Measurements from ENCODE around the gene CYB5R2.
A peak's percentile ranks its signal among the peaks of the same experiment; 100 is the strongest.
"Not testable (repeated sequence)": the region's sequence is repeated elsewhere in the genome, so short reads cannot be mapped to it uniquely, and the experiment has no call there.

CYB5R2 gene

GRCh38 chr11:7668464-7668863, 4.8 kb downstream of the CYB5R2 start:
- DNase-seq: no peak

DNA sequence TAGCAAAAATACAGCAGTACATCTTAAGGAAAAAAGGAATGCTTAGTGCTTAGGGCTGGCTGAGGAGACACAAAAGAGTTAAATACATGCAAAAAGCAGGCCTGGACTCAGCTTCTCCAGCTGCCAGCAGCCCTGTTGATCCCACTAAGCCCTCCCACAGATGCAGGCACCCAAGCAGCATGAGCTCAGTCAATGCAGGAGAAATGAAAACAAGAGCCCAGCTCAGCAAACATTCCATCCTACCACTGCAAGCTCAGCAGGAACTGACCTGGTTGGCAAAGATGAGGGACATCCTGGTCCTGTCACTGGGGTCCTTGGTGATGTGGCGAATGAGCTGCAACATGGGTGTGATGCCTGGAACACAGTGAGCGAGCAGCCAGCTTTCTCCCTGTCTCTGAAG, 5.8 kb downstream of the CYB5R2 start:
- no peak for DNase-seq

DNA sequence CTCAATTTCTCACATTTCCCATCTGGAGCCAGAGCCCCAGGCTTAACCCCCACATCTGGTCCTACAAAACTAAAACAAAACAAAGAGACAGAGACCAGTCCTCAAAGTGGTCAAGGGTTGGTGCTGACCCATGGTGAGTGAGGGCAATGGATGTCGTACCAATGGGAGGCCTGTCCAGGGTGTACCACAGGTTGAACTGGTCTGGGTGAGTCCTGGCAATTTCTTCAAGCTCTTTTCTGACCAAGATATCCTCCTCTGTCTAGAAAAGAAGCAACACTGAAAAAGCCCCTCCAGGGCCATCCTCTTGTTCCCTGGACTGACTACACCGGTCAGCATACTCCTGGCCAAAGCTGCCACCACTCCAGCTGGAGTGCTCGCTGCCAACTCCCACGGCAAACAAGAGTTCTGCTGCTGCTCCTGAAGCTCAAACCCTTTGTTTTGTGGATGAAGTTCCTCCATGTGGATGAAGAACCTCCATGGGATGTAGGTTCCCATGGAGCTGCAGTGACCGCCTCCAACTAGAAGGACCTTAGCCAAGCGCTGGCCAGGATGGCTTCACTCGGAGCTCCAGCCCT, 6.9 kb downstream of the CYB5R2 start:
- DNase-seq: no peak

- DNase-seq: peak; percentile 68
Observed at GRCh38 chr11:7665473-7666291, 7.6 kb downstream of the CYB5R2 start.

DNA sequence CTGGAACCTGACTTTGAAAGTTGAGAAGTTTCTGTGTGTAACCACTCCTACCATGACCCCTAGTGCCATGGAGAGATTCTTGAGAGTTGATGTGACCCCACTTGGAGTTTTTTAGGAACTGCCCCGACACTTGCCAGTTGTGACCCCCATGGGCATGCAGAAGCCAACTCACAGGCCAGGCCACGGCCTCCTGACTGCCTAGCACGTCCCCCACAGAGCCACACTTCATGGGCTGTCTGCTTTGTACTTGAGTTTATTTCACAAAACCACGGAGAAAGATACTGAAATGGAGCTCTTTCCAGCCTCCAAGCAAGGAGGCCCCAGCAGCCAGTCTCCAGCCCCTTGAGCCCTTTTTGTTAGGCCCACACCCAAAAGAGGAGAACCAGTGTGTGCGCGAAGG, 8.4 kb downstream of the CYB5R2 start:
- DNase-seq: no peak

DNA sequence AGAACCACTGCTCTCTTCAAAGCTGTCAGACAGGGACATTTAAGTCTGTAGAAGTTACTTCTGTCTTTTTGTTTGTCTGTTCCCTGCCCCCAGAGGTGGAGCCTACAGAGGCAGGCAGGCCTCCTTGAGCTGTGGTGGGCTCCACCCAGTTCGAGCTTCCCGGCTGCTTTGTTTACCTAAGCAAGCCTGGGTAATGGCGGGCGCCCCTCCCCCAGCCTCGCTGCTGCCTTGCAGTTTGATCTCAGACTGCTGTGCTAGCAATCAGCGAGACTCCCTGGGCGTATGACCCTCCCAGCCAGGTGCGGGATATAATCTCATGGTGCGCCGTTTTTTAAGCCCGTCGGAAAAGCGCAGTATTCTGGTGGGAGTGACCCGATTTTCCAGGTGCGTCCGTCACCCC, 9.8 kb downstream of the CYB5R2 start:
- DNase-seq: not testable (repeated sequence)

- no peak for DNase-seq
Observed at GRCh38 chr11:7657306-7658025, 15.8 kb downstream of the CYB5R2 start.

DNA sequence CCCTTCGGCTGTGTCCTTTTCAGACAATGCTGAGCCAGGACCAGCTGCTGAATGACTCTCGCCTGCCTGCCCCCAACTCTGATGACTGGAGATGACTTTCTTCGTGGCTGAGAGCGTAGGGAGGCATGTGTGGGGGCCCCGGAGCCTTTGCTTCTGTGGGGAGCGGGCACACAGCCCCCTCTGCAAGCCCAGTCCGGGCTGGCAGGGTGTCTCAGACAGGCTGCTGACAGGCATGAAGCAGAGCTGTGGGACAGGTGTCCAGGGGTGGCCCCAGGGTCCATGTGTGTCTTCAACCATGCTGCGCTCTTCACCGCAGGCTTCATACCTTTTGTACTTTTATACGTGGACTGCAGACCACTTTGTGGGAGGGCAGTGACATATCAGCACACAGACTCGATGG, 16.6 kb downstream of the CYB5R2 start:
- no peak for DNase-seq

GRCh38 chr11:7655253-7656217, 17.8 kb downstream of the CYB5R2 start:
- no peak for DNase-seq

- no peak for DNase-seq
Observed at GRCh38 chr11:7654195-7654705, 19.1 kb downstream of the CYB5R2 start.

- no peak for DNase-seq
Observed at GRCh38 chr11:7651700-7652099, 21.6 kb downstream of the CYB5R2 start.

GRCh38 chr11:7651140-7651551, 22.2 kb downstream of the CYB5R2 start:
- DNase-seq: no peak

DNA sequence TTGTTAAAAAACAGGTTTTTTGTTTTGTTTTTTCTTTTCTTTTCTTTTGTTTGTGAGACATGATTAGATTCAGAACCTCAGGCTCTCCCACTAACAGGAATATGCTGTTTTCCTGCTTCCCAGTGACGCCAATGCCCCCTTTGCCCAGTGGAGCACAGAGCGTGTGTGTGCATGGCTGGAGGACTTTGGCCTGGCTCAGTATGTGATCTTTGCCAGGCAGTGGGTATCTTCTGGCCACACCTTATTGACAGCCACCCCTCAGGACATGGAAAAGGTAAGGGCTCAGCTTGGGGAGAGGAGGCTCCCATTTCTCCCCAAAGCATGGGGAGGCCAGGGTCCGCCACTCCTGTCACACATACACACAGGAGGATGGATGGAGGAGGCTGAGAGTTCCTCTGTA, 25.0 kb downstream of the CYB5R2 start:
- DNase-seq: no peak

- DNase-seq: no peak
Observed at GRCh38 chr11:7646866-7647265, 26.4 kb downstream of the CYB5R2 start.

DNA sequence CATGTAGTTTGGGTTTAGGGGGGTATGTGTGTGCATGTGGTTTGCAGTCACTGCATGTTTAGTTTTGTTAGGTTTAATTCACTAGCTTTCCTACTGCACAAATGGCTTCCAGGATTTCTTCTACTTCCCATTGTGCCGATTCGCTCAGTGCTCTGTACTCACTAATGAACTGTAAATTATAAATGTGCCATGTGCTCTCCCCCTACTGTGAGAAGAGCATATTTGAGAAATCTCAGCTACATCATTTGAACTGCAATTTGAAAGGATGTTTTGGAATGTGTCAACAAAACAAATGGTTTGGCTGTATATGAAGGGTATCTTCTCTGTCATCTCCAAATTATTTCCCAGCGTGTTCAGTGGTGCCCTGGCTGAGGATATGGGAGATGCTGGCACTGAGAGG, 28.1 kb downstream of the CYB5R2 start:
- no peak for DNase-seq

- no peak for DNase-seq
Observed at GRCh38 chr11:7643314-7643713, 30.0 kb downstream of the CYB5R2 start.

DNA sequence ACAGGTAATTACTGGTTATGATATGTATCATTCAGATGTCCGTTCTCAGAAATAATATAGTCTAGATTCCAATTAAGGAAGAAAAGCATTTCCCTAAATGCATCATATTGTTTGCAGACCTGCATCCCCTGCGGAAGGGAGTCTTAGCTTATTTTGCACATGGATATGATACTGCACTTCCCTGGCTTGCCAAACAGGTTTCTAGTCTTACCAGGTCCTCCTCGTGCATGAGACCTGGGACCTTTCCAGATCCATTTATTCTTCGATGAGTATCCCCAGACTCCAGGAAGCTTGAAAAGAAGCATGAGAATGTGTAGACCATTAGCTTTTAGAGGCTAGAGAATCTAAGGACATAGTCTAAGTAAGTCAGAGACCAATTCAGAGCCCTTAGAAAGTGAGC, 30.6 kb downstream of the CYB5R2 start:
- DNase-seq: no peak

DNA sequence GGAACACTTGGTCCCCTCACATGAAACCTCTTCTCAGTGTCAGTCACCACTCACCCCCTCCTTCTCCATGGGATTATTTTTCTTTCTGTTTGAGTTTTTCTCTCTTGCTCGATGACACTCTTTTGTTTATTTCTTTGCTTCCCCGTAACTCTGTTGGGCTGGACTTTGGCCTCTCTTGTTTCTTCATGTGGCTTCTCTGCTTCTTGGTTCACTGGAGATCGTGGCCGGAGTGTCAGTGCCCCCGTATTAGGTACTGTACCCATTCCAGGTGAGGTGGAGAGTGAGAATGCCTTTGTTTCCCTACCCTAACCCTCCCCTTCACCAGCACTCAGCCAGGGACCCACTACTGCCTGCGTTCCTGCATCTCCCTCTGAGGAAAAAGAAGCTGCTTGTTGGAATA, 32.5 kb downstream of the CYB5R2 start:
- no peak for DNase-seq

DNA sequence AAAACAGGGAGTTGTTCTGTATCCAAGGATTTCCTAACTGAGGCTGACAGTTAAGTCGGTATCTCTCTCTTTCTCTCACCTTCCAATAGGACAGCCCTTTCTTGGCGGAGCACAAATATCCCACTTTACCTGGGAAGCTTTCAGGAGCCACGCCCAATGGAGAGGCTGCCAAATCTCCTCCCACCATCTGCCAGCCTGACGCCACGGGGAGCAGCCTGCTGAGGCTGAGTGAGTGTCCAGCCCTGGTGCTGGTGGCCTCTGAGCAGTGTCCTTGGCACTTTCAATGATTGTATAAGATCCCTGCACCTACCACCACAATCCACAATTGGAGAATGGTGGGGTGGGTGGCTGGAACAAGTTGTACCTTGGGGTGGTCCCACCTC, 33.7 kb downstream of the CYB5R2 start:
- no peak for DNase-seq

DNA sequence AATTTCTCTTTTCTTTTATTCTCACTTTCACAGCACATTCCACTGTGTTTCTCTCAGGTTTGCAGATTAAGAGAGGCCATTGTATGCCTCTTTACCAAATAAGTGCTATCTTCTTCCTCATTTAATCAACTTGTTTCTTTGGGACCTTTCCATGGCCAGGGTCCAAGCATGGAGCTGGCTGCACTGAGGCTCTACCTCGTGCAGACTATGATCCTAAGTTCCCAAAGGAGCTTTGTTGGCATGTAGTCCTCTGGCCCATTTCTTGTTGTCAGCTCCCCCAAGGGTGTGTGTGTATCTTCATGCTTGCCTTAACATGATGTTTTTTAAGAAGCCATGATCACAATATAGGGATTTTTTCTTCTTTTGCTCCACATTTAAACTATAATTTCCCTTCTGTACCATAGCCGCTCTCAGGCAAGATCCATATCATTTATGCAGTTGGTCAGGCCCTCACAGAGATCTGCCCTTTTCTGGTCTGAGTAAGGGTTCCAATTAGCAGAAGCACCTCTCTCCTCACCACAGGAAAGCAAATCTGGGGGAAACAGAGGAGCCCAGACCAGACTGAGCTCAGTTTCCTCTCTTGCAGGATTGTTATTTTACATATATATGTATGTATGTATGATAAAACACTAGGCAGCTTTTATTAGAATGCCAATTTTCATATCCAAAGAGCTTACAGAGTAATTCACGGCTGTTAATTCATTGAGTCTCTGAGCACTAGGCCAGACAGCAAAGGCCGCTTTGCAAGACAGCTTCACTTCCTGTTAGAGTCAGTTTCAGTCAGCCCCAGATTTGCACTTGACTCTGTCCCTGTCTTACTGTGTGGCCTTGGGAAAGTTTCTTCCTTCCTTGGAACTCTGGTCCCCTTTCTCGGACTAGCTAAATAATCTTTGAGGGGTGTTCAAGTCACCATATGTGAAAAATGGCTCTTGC, 34.3 kb downstream of the CYB5R2 start:
- DNase-seq: no peak

DNA sequence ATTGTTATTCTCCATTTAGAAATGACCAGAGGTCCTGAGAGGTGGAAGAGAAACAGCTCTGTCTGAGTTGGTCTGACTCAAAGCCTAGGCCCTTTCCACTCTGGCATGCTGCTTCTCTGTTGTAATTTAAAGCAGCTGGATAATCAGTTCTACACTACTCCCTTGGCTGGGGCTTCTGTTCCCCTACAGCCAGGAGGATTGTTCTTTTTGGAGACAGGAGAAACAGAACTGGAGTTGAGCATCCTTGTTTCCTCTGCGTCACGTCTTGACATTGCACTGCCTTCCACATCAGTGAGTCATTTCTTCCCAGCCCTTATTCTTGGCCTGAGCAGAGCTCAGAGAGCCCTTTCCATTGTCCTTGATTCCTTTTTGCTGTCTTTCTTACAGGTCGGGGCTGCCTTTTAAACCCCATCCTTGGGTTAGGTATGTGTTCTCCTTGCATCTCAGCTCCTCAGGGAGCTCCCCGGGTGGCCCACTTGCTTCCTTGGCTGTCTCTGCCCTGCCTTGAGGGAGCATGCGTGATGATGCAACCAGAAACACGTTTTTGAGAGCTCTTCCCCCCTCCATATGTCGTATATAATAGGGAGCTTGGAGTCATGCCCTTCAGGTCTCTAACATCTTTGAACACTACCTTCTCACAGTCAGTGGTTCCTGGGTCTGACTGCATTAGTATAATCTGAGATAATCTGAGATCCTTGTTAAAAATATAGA, 35.7 kb downstream of the CYB5R2 start:
- no peak for DNase-seq

All from stimulated activated CD4-positive, alpha-beta T cell treated with anti-CD3 and anti-CD28 coated beads, Interleukin-12 subunit alpha, Interleukin-12 subunit beta, amount 100 ng/mL, for 4 hours (primary cell).